Activated B cell treated with CpG ODN at 0.5 μM for 24 hours (primary cell): ENCODE measurements around the gene EHBP1L1. TPM values are rescaled to one million over a fixed set of nuclear protein-coding genes. Genes with fewer than 3 reads are reported as not detected.

Experiments
- ATAC-seq: fragments of 200-7000 bp; cut with Tn5 transposase; one replicate; pipeline ENCODE4 v1.10.0; 2021; ENCODE audit warnings: low read depth, mild to moderate bottlenecking, moderate library complexity
- CTCF ChIA-PET: fragments of 350-600 bp; sonication (Branson Sonifier 250); formaldehyde crosslinking; loops from one replicate; lab custom pipeline; 2021; ENCODE audit warnings: antibody characterized with exemption; lab: Charles Lee
- POLR2A ChIA-PET: fragments of 350-600 bp; sonication (Branson Sonifier 250); formaldehyde crosslinking; loops from one replicate; lab custom pipeline; 2021; ENCODE audit warnings: antibody characterized with exemption; lab: Charles Lee
- DNase-seq: peaks from one replicate; pipeline ENCODE4 v3.0.0; 2022
- H3K27ac Mint-ChIP-seq: one replicate; pipeline ENCODE4 v1.8.0; 2020; ENCODE audit warnings: mixed read lengths
- H3K27me3 Mint-ChIP-seq: one replicate; pipeline ENCODE4 v1.8.0; 2021; ENCODE audit warnings: mixed read lengths
- H3K36me3 Mint-ChIP-seq: one replicate; pipeline ENCODE4 v1.8.0; 2021; ENCODE audit warnings: low read depth, mixed read lengths
- H3K4me1 Mint-ChIP-seq: one replicate; pipeline ENCODE4 v1.8.0; 2021; ENCODE audit warnings: mixed read lengths
- H3K4me3 Mint-ChIP-seq: one replicate; pipeline ENCODE4 v1.8.0; 2020; ENCODE audit warnings: mild to moderate bottlenecking, mixed read lengths
- H3K9me3 Mint-ChIP-seq: one replicate; pipeline ENCODE4 v1.8.0; 2020; ENCODE audit warnings: mixed read lengths
- CTCF ChIP-seq: fragments of 200-600 bp; IDR thresholded peaks from one replicate; pipeline ENCODE4 v1.8.0; 2022; ENCODE audit warnings: antibody characterized with exemption, mild to moderate bottlenecking
- intact Hi-C: fragments of 100-400 bp; cut with micrococcal nuclease; formaldehyde crosslinking; loops from one replicate; pipeline ENCODE4 v1.15.1; 2024
- total RNA-seq: library from RNA; stranded (reverse); gene quantifications from 2 replicates; pipeline ENCODE4 v1.2.3, GENCODE V29; 2022

Gene EHBP1L1
- total RNA-seq, 1 donor from 2014 or later: 163 TPM

- Mint-ChIP-seq H3K4me3 (no peak overlapping the region), H3K4me1 (peaks cover 17% of the 10 kb centered on the region), H3K9me3 (no peaks in the 10 kb centered on the region), H3K27ac (no peak overlapping the region), H3K27me3 (no peaks in the 10 kb centered on the region), H3K36me3 (peaks cover 67% of the 10 kb centered on the region)
- intact Hi-C loops: no loop called here
- TF ChIP-seq CTCF: no peak
- no peak for DNase-seq
- POLR2A ChIA-PET: interaction anchor here (1.2 kb wide), 1 partner anchor 31 kb away, joined by 4 read pairs; the partner anchor contains the start of gene MALAT1
- CTCF ChIA-PET: no interaction called here
- ATAC-seq: no peak
Observed at GRCh38 chr11:65530157-65530496, 45.7 kb upstream of the EHBP1L1 start.

- Mint-ChIP-seq H3K27me3 (no peaks in the 10 kb centered on the region), H3K9me3 (no peaks in the 10 kb centered on the region), H3K36me3 (peaks cover 73% of the 10 kb centered on the region), H3K4me1 (peaks cover 2% of the 10 kb centered on the region), H3K4me3 (no peak overlapping the region), H3K27ac (no peak overlapping the region)
- no peak for TF ChIP-seq CTCF
- DNase-seq (no peak), ATAC-seq (no peak)
- CTCF ChIA-PET: no interaction called here
- POLR2A ChIA-PET: interaction anchor here (0.6 kb wide), 2 partner anchors 319 to 551 kb away, joined by 3 to 4 read pairs; no protein-coding TSS in a partner anchor
- intact Hi-C loops: no loop called here
Observed at GRCh38 chr11:65532388-65533064, 43.3 kb upstream of the EHBP1L1 start.

GRCh38 chr11:65535102-65535501 lies 40.8 kb upstream of the EHBP1L1 start:
- ChIA-PET POLR2A (interaction anchor here (1.3 kb wide), 1 partner anchor 10 kb away, joined by 5 read pairs; the partner anchor contains the start of gene SCYL1), CTCF (interaction anchor here (1.7 kb wide), 1 partner anchor 53 kb away, joined by 6 read pairs; no protein-coding TSS in a partner anchor)
- Mint-ChIP-seq H3K4me3 (no peak overlapping the region), H3K4me1 (no peaks in the 10 kb centered on the region), H3K36me3 (peaks cover 69% of the 10 kb centered on the region), H3K27ac (no peak overlapping the region), H3K9me3 (no peaks in the 10 kb centered on the region), H3K27me3 (no peaks in the 10 kb centered on the region)
- ATAC-seq (no peak), DNase-seq (no peak)
- TF ChIP-seq CTCF: no peak
- intact Hi-C loops: no loop called here

GRCh38 chr11:65536412-65537295 lies 39.2 kb upstream of the EHBP1L1 start:
- Mint-ChIP-seq H3K27me3 (no peaks in the 10 kb centered on the region), H3K4me1 (peaks cover 13% of the 10 kb centered on the region), H3K36me3 (peaks cover 56% of the 10 kb centered on the region), H3K9me3 (no peaks in the 10 kb centered on the region), H3K4me3 (no peak overlapping the region), H3K27ac (no peak overlapping the region)
- intact Hi-C loops: no loop called here
- DNase-seq (no peak), ATAC-seq (no peak)
- ChIA-PET CTCF (interaction anchor here (1.1 to 1.7 kb wide), 2 partner anchors 52 to 57 kb away, joined by 4 to 6 read pairs; no protein-coding TSS in a partner anchor), POLR2A (interaction anchor here (1.1 to 1.3 kb wide), 2 partner anchors 12 to 20 kb away, joined by 3 to 5 read pairs; partner anchors contain the start of gene SCYL1)
- TF ChIP-seq CTCF: no peak

- H3K27me3 Mint-ChIP-seq: no peaks in the 10 kb centered on the region
- ATAC-seq (no peak), DNase-seq (no peak)
- intact Hi-C loops: no loop called here
- no peaks in the 10 kb centered on the region for H3K9me3 Mint-ChIP-seq
- peaks cover 50% of the 10 kb centered on the region for H3K36me3 Mint-ChIP-seq
- H3K27ac Mint-ChIP-seq: no peak overlapping the region
- H3K4me1 Mint-ChIP-seq: peaks cover 17% of the 10 kb centered on the region
- ChIA-PET POLR2A (interaction anchor here (1.5 to 4.9 kb wide), 2 partner anchors 12 to 52 kb away, joined by 4 to 52 read pairs; partner anchors contain the start of gene SCYL1), CTCF (no interaction called here)
- TF ChIP-seq CTCF: no peak
- no peak overlapping the region for H3K4me3 Mint-ChIP-seq
Observed at GRCh38 chr11:65537296-65537597, 38.6 kb upstream of the EHBP1L1 start.
